HG03039 (cell line): ENCODE measurements around the gene ENG.
A peak's percentile ranks its signal among the peaks of the same experiment; 100 is the strongest.

Experiments
- ATAC-seq: cut with Tn5 transposase; IDR thresholded peaks from one replicate; pipeline ENCODE4 v1.9.1; 2021; ENCODE audit warnings: mild to moderate bottlenecking, moderate library complexity; ENCODE audit not compliant: unreplicated experiment

The ENG gene

GRCh38 chr9:127816362-127816725 is 38.1 kb downstream of the ENG start:
- no peak for ATAC-seq

- no peak for ATAC-seq
These were observed 38.7 kb downstream of the ENG start for GRCh38 chr9:127815512-127816361.

- ATAC-seq = no peak
These were observed 39.6 kb downstream of the ENG start for GRCh38 chr9:127814619-127815511.

- no peak for ATAC-seq
These were observed 40.7 kb downstream of the ENG start for GRCh38 chr9:127813686-127814226.

GRCh38 chr9:127812936-127813675 is 41.4 kb downstream of the ENG start:
- no peak for ATAC-seq

GRCh38 chr9:127812011-127812410 is 42.4 kb downstream of the ENG start:
- no peak for ATAC-seq

GRCh38 chr9:127810378-127811187 is 43.9 kb downstream of the ENG start:
- no peak for ATAC-seq

- no peak for ATAC-seq
These were observed 44.7 kb downstream of the ENG start for GRCh38 chr9:127809540-127810377.

GRCh38 chr9:127809002-127809539 is 45.4 kb downstream of the ENG start:
- no peak for ATAC-seq

GRCh38 chr9:127808347-127809001 is 46.0 kb downstream of the ENG start:
- no peak for ATAC-seq

- ATAC-seq = no peak
These were observed 47.6 kb downstream of the ENG start for GRCh38 chr9:127806871-127807270.

GRCh38 chr9:127805620-127806019 is 48.8 kb downstream of the ENG start:
- no peak for ATAC-seq

GRCh38 chr9:127803507-127804352 is 50.7 kb downstream of the ENG start:
- no peak for ATAC-seq

GRCh38 chr9:127802576-127803443 is 51.6 kb downstream of the ENG start, which contains the start of gene FPGS:
Gene FPGS, plus strand, starts transcription at chr9:127802882. Its CDS starts 43 bp downstream, at chr9:127802925.
- peak; percentile 48 for ATAC-seq

- no peak for ATAC-seq
These were observed 52.4 kb downstream of the ENG start for GRCh38 chr9:127801955-127802575.

GRCh38 chr9:127796852-127797370 is 57.5 kb downstream of the ENG start:
- ATAC-seq = no peak
